Testis (tissue), 3 donors: ENCODE data around the gene RIIAD1. TPM values are rescaled to one million over a fixed set of nuclear protein-coding genes. Genes with fewer than 3 reads are reported as not detected.

Experiments
- DNase-seq: peaks from one replicate; pipeline ENCODE4 v3.0.0-alpha.2; 2019
- H3K27ac ChIP-seq, 2 donors: fragments of 200-600 bp; sonication (generic); one replicate each; pipeline ENCODE4 v1.5.1; 2019
- H3K27me3 ChIP-seq: fragments of 200-600 bp; sonication (generic); one replicate; pipeline ENCODE4 v1.5.1; 2019
- H3K36me3 ChIP-seq: fragments of 200-600 bp; sonication (generic); one replicate; pipeline ENCODE4 v1.5.1; 2017; ENCODE audit warnings: low read depth; ENCODE audit errors: missing control alignments
- H3K4me1 ChIP-seq: fragments of 200-600 bp; sonication (generic); one replicate; pipeline ENCODE4 v1.5.1; 2019
- H3K4me3 ChIP-seq, 2 donors: fragments of 200-600 bp; sonication (generic); one replicate each; pipeline ENCODE4 v1.5.1; 2017 to 2019
- H3K9me3 ChIP-seq: fragments of 200-600 bp; sonication (generic); one replicate; pipeline ENCODE4 v1.5.1; 2017
- CTCF ChIP-seq, 3 experiments: fragments of 450-650 bp in 2 of 3; fragments of 200-600 bp in 1 of 3; sonication (generic) in 1 of 3; IDR thresholded peaks; one replicate each; pipeline ENCODE4 v1.5.1; 2016 to 2019; ENCODE audit warnings: antibody characterized with exemption in 3 of 3, mild to moderate bottlenecking in 2 of 3, moderate library complexity in 1 of 3
- POLR2A ChIP-seq: fragments of 450-650 bp; IDR thresholded peaks from one replicate; pipeline ENCODE4 v1.6.1; 2017; ENCODE audit warnings: antibody characterized with exemption, mild to moderate bottlenecking, moderate library complexity
- WGBS, 2 donors: methylation state at CpG; one replicate each; pipeline ENCODE4 v1.1.5; 2018; 5-methylcytosine and 5-hydroxymethylcytosine counted together
- intact Hi-C: fragments of 100-400 bp; cut with DNase I; formaldehyde crosslinking; loops from one replicate; pipeline ENCODE4 v1.15.1; 2023; ENCODE audit warnings: low total_unique reads
- polyA plus RNA-seq: library from polyadenylated mRNA; stranded (reverse); fragments of 350-450 nt; fragmentation: Illumina TruSeq; extraction: RNeasy Lipid Tissue Mini Kit (QIAGEN cat#74804); gene quantifications from one replicate; pipeline ENCODE4 v1.2.3, GENCODE V29; 2014; ENCODE audit warnings: low read depth, low replicate concordance; ENCODE audit not compliant: insufficient read depth
- total RNA-seq, 2 donors: library from RNA; depleted of rRNA; stranded (reverse); fragments of >200 nt; gene quantifications; one replicate each; pipeline ENCODE4 v1.2.3, GENCODE V29; 2016

The RIIAD1 gene
- total and polyA plus RNA-seq, 3 donors from 2014 or later, result 6.4 to 30.2 (median 20.5) TPM

GRCh38 chr1:151773702-151774101 lies 52.4 kb downstream of the RIIAD1 start:
- no peak overlapping the region for H3K4me3 ChIP-seq
- H3K27me3 ChIP-seq, result no peaks in the 10 kb centered on the region
- TF ChIP-seq POLR2A (no peak), CTCF (IDR thresholded peaks at IDR 0.05) (no peak)
- H3K36me3 ChIP-seq, result no peaks in the 10 kb centered on the region
- H3K9me3 ChIP-seq, result no peaks in the 10 kb centered on the region
- no peaks in the 10 kb centered on the region for H3K4me1 ChIP-seq
- DNase-seq, result no peak
- H3K27ac ChIP-seq, result no peak overlapping the region
- intact Hi-C loops, result no loop called here
- WGBS, 2 donors, result 83 to 86% methylated on average over 5 of the region's 5 CpGs

- Histone ChIP-seq H3K4me3 (no peak overlapping the region), H3K27ac (no peak overlapping the region), H3K9me3 (no peaks in the 10 kb centered on the region), H3K36me3 (no peaks in the 10 kb centered on the region), H3K27me3 (no peaks in the 10 kb centered on the region), H3K4me1 (no peaks in the 10 kb centered on the region)
- no peak for DNase-seq
- intact Hi-C loops, result no loop called here
- TF ChIP-seq CTCF (IDR thresholded peaks at IDR 0.05), result no peak
- no peak for TF ChIP-seq POLR2A
- 53 to 56% methylated on average over 3 of the region's 3 CpGs for WGBS, 2 donors
Observed at GRCh38 chr1:151774256-151774922, 53.1 kb downstream of the RIIAD1 start.

GRCh38 chr1:151775894-151776664 lies 54.8 kb downstream of the RIIAD1 start:
- Histone ChIP-seq H3K27ac (no peak overlapping the region), H3K27me3 (no peaks in the 10 kb centered on the region), H3K9me3 (no peaks in the 10 kb centered on the region), H3K4me3 (no peak overlapping the region), H3K36me3 (no peaks in the 10 kb centered on the region), H3K4me1 (no peaks in the 10 kb centered on the region)
- WGBS, 2 donors, result 93 to 94% methylated on average over 7 of the region's 7 CpGs
- TF ChIP-seq POLR2A (no peak), CTCF (IDR thresholded peaks at IDR 0.05) (no peak)
- no peak for DNase-seq
- intact Hi-C loops, result no loop called here

GRCh38 chr1:151776665-151777062 lies 55.3 kb downstream of the RIIAD1 start:
- intact Hi-C loops, result no loop called here
- no peak for DNase-seq
- Histone ChIP-seq H3K36me3 (no peaks in the 10 kb centered on the region), H3K27me3 (no peaks in the 10 kb centered on the region), H3K9me3 (no peaks in the 10 kb centered on the region), H3K4me1 (no peaks in the 10 kb centered on the region), H3K4me3 (no peak overlapping the region), H3K27ac (no peak overlapping the region)
- no peak for TF ChIP-seq POLR2A
- no peak for TF ChIP-seq CTCF (IDR thresholded peaks at IDR 0.05)
- WGBS, 2 donors, result 84 to 95% methylated on average over 3 of the region's 3 CpGs
